Measurements from ENCODE around the gene CCRL2.
"Not testable (repeated sequence)": the region's sequence is repeated elsewhere in the genome, so short reads cannot be mapped to it uniquely, and the experiment has no call there.

Gene CCRL2

DNA sequence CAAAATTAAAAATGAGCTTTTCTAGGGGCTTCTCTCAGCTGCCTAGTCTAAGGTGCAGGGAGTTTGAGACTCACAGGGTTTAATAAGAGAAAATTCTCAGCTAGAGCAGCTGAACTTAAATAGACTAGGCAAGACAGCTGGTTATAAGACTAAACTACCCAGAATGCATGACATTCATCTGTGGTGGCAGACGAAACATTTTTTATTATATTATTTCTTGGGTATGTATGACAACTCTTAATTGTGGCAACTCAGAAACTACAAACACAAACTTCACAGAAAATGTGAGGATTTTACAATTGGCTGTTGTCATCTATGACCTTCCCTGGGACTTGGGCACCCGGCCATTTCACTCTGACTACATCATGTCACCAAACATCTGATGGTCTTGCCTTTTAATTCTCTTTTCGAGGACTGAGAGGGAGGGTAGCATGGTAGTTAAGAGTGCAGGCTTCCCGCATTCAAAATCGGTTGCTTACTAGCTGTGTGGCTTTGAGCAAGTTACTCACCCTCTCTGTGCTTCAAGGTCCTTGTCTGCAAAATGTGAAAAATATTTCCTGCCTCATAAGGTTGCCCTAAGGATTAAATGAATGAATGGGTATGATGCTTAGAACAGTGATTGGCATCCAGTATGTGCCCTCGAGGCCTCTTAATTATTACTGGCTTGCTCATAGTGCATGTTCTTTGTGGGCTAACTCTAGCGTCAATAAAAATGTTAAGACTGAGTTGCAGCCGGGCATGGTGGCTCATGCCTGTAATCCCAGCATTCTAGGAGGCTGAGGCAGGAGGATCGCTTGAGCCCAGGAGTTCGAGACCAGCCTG is 35.3 kb upstream of the CCRL2 start:
- no peak overlapping the region for H3K4me3 ChIP-seq (ENCODE audit: low read length)
- TF ChIP-seq ZNF274 (IDR thresholded peaks at IDR 0.05; ENCODE audit: low read depth, low read length), result no peak

DNA sequence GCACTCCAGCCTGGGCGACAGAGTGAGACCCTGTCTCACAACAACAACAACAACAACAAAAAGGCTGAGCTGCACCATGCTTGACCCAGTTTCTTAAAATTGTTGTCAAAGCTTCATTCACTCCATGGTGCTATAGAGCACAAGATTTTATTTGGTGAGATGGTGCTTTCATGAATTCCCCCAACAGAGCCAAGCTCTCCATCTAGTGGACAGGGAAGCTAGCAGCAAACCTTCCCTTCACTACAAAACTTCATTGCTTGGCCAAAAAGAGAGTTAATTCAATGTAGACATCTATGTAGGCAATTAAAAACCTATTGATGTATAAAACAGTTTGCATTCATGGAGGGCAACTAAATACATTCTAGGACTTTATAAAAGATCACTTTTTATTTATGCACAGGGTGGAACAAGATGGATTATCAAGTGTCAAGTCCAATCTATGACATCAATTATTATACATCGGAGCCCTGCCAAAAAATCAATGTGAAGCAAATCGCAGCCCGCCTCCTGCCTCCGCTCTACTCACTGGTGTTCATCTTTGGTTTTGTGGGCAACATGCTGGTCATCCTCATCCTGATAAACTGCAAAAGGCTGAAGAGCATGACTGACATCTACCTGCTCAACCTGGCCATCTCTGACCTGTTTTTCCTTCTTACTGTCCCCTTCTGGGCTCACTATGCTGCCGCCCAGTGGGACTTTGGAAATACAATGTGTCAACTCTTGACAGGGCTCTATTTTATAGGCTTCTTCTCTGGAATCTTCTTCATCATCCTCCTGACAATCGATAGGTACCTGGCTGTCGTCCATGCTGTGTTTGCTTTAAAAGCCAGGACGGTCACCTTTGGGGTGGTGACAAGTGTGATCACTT is 34.3 kb upstream of the CCRL2 start:
- TF ChIP-seq ZNF274 (IDR thresholded peaks at IDR 0.05; ENCODE audit: low read depth, low read length), result no peak
- H3K4me3 ChIP-seq (ENCODE audit: low read length), result no peak overlapping the region

DNA sequence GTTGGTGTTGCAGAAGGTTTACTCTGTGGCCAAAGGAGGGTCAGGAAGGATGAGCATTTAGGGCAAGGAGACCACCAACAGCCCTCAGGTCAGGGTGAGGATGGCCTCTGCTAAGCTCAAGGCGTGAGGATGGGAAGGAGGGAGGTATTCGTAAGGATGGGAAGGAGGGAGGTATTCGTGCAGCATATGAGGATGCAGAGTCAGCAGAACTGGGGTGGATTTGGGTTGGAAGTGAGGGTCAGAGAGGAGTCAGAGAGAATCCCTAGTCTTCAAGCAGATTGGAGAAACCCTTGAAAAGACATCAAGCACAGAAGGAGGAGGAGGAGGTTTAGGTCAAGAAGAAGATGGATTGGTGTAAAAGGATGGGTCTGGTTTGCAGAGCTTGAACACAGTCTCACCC is 32.3 kb upstream of the CCRL2 start:
- no peak overlapping the region for H3K4me3 ChIP-seq (ENCODE audit: low read length)
- no peak for TF ChIP-seq ZNF274 (IDR thresholded peaks at IDR 0.05; ENCODE audit: low read depth, low read length)

DNA sequence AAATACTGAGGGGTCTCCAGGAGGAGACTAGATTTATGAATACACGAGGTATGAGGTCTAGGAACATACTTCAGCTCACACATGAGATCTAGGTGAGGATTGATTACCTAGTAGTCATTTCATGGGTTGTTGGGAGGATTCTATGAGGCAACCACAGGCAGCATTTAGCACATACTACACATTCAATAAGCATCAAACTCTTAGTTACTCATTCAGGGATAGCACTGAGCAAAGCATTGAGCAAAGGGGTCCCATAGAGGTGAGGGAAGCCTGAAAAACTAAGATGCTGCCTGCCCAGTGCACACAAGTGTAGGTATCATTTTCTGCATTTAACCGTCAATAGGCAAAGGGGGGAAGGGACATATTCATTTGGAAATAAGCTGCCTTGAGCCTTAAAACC is 31.8 kb upstream of the CCRL2 start:
- H3K4me3 ChIP-seq (ENCODE audit: low read length), result no peak overlapping the region
- TF ChIP-seq ZNF274 (IDR thresholded peaks at IDR 0.05; ENCODE audit: low read depth, low read length), result no peak

DNA sequence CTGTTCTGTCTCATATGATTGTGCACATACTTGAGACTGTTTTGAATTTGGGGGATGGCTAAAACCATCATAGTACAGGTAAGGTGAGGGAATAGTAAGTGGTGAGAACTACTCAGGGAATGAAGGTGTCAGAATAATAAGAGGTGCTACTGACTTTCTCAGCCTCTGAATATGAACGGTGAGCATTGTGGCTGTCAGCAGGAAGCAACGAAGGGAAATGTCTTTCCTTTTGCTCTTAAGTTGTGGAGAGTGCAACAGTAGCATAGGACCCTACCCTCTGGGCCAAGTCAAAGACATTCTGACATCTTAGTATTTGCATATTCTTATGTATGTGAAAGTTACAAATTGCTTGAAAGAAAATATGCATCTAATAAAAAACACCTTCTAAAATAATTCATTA is 31.2 kb upstream of the CCRL2 start:
- TF ChIP-seq ZNF274 (IDR thresholded peaks at IDR 0.05; ENCODE audit: low read depth, low read length), result no peak
- H3K4me3 ChIP-seq (ENCODE audit: low read length), result no peak overlapping the region

DNA sequence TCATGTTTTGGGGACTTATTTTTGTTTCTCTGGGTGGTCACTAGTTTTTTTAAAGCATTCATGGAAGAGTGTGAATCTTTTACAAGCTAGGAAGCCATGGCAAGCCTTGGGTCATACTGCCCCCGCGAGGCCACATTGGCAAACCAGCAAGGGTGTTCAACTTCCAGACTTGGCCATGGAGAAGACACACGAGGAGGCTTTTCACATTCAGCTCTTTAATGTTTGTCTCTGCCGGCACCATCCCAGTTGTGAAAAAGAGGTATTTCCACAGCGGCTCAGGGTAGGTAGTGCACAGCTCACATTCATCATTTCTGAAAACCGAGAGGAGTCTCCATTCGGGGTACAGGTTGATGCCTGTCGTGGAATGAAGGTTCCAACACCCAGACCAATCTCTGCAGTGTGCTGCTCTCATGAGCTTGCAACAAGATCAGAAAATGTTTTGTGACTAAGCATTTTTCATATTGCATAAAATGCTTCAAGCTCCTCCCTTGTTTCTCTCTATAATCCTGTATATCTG is 28.6 kb upstream of the CCRL2 start:
- no peak for TF ChIP-seq ZNF274 (IDR thresholded peaks at IDR 0.05; ENCODE audit: low read depth, low read length)
- H3K4me3 ChIP-seq (ENCODE audit: low read length), result no peak overlapping the region

DNA sequence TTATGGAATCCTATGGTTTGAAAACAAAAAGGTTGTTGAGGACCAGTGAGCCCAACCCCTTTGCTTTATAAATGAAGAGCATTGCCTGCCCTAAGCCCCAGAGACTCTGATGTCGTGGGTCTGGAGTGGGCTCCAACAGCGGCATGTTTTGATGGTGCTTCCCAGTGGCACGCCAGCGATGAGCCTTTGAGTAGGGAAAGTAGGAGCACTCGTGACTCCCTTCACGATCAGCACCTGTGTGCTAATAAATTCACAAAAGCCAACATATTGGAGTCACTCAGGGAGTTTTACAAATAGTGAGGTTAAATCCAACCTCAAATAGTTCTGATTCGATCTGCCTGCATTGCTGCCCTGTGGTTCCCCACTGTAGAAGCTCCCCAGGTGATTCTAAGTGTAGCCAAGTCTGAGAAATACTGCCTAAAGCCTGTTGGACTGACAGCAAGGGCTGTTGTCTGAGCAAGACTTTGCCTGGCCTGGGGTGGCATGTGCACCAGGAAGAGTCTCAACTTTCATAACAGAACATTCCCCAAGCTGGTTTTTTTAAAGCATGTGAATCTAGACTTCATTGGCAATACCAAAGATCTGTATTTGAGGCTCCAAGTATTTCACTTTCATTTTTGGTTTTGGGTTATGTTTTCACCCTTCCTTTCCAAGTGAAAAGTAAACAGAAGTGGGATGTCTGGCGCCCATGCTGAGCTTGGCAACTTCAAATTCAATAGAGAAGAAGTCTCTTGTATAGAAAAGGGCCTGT is 26.4 kb upstream of the CCRL2 start:
- no peak overlapping the region for H3K4me3 ChIP-seq (ENCODE audit: low read length)
- no peak for TF ChIP-seq ZNF274 (IDR thresholded peaks at IDR 0.05; ENCODE audit: low read depth, low read length)

DNA sequence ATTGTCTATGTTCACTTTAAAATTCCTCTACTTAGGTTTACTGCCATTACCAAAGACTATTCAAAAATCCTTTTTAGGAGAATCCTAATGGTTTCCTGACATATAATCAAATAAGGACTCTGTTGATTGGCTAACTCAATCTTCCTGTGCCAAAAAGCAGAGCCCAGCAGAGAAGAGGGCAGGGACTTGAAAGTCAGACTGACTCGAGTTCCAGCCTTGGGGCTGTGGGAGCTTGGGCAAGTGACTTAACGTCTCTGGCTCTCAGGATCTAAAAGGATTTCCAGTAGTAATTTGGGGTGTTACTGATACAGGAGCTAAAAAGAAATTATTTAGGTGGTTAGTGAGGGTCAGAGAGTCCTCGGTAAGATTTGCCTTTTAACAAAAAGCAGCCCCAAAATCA is 25.4 kb upstream of the CCRL2 start:
- no peak overlapping the region for H3K4me3 ChIP-seq (ENCODE audit: low read length)
- no peak for TF ChIP-seq ZNF274 (IDR thresholded peaks at IDR 0.05; ENCODE audit: low read depth, low read length)

DNA sequence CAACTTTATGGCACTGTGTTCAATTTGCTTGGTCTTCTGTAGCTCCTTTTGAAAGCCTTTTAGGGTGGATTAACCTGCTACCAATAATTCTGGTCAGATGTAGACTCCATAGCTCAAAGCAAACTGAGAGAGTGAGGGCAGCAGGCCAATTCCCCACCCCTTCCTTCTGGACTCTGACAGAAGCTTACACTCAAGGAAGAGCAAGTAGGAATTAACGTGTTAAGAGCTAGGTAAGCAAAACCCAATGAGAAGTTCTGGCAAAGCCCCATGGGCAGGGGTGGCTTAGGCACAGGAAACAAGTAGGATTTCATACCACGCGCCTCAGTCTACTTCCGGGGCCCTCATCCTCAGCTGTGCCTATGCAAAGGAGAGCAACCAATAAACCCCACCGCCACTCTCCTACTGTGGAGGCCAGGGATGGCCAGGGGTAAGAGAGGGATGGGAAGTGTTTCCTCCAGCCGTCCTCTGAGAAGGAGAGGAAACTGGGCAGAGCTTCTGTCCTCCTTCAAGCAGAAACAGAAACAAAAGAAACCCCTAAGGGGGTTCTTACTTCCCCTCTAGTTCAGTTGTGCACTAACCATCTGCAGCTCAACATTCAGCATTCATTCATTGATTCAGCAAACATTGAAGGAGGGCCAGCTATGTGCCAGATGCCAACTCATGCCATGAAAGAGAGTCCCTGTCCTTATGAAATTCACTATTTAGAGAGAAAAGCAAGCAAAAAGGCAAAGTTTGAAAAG is 23.7 kb upstream of the CCRL2 start:
- H3K4me3 ChIP-seq (ENCODE audit: low read length), result no peak overlapping the region; the same call in 1 of the 2 replicates
- TF ChIP-seq ZNF274 (IDR thresholded peaks at IDR 0.05; ENCODE audit: low read depth, low read length), result no peak

DNA sequence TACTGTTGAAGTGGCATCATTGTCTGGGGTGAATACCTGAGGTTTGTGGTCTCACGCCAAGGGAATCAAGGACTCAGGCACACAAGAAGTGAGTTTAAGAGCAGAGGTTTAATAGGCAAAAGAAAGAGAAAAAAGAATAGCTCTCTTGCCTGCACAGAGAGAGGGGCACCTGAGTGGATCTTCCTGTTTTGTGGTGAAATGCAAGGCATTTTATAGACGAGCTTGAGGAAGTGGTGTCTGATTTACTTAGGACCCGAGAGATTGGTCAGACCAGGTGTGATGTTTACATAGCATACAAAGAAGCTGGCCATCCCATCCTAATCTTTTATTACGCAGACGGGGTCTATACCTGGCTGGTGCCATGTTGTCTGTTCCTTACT is 23.1 kb upstream of the CCRL2 start:
- no peak overlapping the region; the same call in 1 of the 2 replicates for H3K4me3 ChIP-seq (ENCODE audit: low read length)
- TF ChIP-seq ZNF274 (IDR thresholded peaks at IDR 0.05; ENCODE audit: low read depth, low read length), result no peak

DNA sequence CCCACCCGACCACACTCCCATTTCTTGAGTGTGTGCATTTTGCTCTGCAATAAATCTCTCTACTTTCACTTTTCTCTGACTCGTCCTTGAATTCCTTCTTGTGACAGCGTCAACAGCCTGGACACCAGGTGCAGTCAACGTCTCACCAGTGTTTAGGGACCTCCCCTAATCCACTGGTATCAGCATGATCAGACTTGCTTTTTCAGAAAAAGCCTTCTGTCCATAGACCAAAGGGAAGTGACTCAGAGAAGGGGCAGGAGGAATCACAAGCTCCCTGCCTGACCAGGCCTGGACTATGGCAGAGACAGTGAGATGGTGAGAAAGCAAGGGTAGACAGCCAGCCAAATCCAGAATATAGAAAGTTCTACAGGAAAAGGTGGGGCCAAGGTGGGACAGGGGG is 20.9 kb upstream of the CCRL2 start:
- H3K4me3 ChIP-seq (ENCODE audit: low read length), result no peak overlapping the region
- TF ChIP-seq ZNF274 (IDR thresholded peaks at IDR 0.05; ENCODE audit: low read depth, low read length), result no peak

DNA sequence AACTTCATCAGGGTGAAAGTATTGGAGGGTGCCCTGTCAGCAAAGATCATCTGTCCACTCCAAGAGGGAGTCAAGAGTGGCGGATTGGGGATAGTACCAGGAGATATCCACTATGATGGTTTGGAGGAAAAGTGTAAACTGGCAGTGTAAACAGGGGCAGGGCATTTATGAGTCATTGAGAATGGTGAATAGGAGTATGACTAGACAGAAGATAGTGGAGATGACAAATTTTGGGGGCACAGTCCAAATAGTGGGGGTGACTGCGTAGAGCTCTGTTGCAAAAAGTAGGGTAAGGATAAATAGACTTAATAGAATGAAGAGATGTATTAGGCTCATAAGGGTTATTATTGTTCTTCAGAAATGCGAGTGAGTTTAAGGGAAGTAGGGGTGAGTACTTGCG is 18.2 kb upstream of the CCRL2 start:
- H3K4me3 ChIP-seq (ENCODE audit: low read length), result not testable (repeated sequence)

DNA sequence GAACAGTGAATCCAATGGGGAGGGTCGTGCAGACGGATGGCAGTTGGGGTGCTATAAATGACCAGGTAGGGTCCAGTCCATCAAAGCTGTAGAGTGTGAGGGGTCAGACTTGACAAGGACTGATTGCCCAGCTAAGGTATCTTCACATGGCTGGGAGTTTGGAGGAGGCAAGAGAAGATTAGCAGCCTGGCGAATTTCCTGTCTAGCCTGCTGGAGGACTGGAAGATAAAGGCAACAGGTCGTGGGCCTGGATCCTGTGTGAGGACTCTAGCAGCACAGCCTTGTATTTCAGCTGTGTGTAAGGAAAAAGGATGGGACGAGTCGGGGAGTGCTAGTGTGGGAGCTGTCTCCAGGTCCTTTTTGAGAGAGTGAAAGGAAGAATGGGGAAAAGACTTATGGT is 17.8 kb upstream of the CCRL2 start:
- H3K4me3 ChIP-seq (ENCODE audit: low read length), result no peak overlapping the region
- no peak for TF ChIP-seq ZNF274 (IDR thresholded peaks at IDR 0.05; ENCODE audit: low read depth, low read length)

DNA sequence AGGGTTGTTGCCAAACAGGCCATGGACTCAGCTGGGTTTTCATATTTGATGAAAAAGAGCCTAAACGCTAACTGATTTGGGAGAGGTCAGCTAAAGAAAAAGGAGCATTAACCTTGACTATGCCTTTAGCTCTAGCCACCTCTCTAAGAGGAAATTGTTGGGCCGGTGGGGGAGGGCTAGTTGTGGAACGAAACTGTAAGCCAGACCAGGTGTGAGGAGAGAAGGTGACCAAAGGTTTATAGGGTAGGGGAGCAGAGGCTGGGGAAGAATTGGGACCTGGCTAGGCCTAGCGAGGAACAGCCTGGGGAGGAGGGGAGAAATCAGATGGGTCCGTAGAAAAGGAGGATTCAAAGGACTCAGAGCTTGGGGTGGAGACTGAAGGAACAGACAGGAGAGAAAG is 15.5 kb upstream of the CCRL2 start:
- H3K4me3 ChIP-seq (ENCODE audit: low read length), result not testable (repeated sequence)
